K562 (cell line): ENCODE measurements around the gene RBSN. TPM values are rescaled to one million over a fixed set of nuclear protein-coding genes. Genes with fewer than 3 reads are reported as not detected.

ENCODE experiments used
- ARID2 ChIP-seq: fragments of 450-650 bp; IDR thresholded peaks from 2 replicates; pipeline ENCODE4 v1.6.1; 2017; ENCODE audit warnings: antibody characterized with exemption, mild to moderate bottlenecking
- ATF7 ChIP-seq: fragments of 450-650 bp; IDR thresholded peaks from 2 replicates; pipeline ENCODE4 v1.7.1; 2014; ENCODE audit warnings: mild to moderate bottlenecking, moderate library complexity
- BCOR ChIP-seq: fragments of 450-650 bp; IDR thresholded peaks from 2 replicates; pipeline ENCODE4 v1.6.1; 2016
- CBX1 ChIP-seq: sonication (generic); IDR thresholded peaks from 2 replicates; pipeline ENCODE4 v1.6.1; 2016; ENCODE audit warnings: antibody characterized with exemption, low read depth, mild to moderate bottlenecking
- FIP1L1 ChIP-seq: fragments of 200-400 bp; formaldehyde crosslinking; IDR thresholded peaks from 2 replicates; pipeline ENCODE4 v1.6.1; 2018; ENCODE audit warnings: mild to moderate bottlenecking, low read depth, low read length; ENCODE audit not compliant: poor library complexity, severe bottlenecking
- HDAC2 ChIP-seq: fragments of 450-650 bp; IDR thresholded peaks from 2 replicates; pipeline ENCODE4 v1.6.1; 2016; ENCODE audit warnings: mild to moderate bottlenecking
- HSF4 ChIP-seq: fragments of 250-450 bp; sonication (Bioruptor Pico); IDR thresholded peaks from 2 replicates; pipeline ENCODE4 v2.1.2; 2022; ENCODE audit warnings: mild to moderate bottlenecking, moderate library complexity, borderline replicate concordance
- KDM5B ChIP-seq: fragments of 200-600 bp; sonication (generic); IDR thresholded peaks from 2 replicates; pipeline ENCODE4 v1.6.1; 2012; ENCODE audit warnings: low read depth, mild to moderate bottlenecking, moderate library complexity, low read length, control low read depth, inconsistent platforms; ENCODE audit not compliant: insufficient replicate concordance
- KLF13 ChIP-seq: fragments of 450-650 bp; IDR thresholded peaks from 2 replicates; pipeline ENCODE4 v1.6.1; 2016; ENCODE audit warnings: missing genetic modification characterization, low read depth, mild to moderate bottlenecking, missing compliant biosample characterization, moderate library complexity, borderline replicate concordance
- LEF1 ChIP-seq: fragments of 450-650 bp; IDR thresholded peaks from 2 replicates; pipeline ENCODE4 v1.6.1; 2016; ENCODE audit warnings: mild to moderate bottlenecking
- NCOA4 ChIP-seq: fragments of 450-650 bp; IDR thresholded peaks from 2 replicates; pipeline ENCODE4 v1.6.1; 2018; ENCODE audit warnings: mild to moderate bottlenecking; ENCODE audit not compliant: partially characterized antibody
- NCOA6 ChIP-seq: fragments of 450-650 bp; IDR thresholded peaks from 2 replicates; pipeline ENCODE4 v1.6.1; 2017; ENCODE audit warnings: mild to moderate bottlenecking
- NCOR1 ChIP-seq: fragments of 450-650 bp; IDR thresholded peaks from 2 replicates; pipeline ENCODE4 v1.6.1; 2016; ENCODE audit warnings: mild to moderate bottlenecking, moderate library complexity
- SP2 ChIP-seq: IDR thresholded peaks from 2 replicates; pipeline ENCODE4 v1.6.1; 2011; ENCODE audit warnings: mild to moderate bottlenecking, low read depth, low read length, moderate library complexity; ENCODE audit not compliant: poor library complexity, severe bottlenecking; ENCODE audit errors: extremely low read depth
- ZKSCAN3 ChIP-seq: fragments of 250-450 bp; sonication (Bioruptor Pico); IDR thresholded peaks from 2 replicates; pipeline ENCODE4 v1.4.0; 2020
- ZNF3 ChIP-seq: fragments of 250-450 bp; sonication (Bioruptor Pico); IDR thresholded peaks from 2 replicates; pipeline ENCODE4 v1.5.0; 2021; ENCODE audit warnings: mild to moderate bottlenecking, moderate library complexity
- polyA plus RNA-seq, 8 experiments: library from polyadenylated mRNA; depleted of rRNA in 4 of 8; stranded (reverse) in 5 of 8; unstranded in 3 of 8; fragments of >200 nt; fragmentation: Nextera tagmentation in 2 of 8; fragmentation: Illumina TruSeq in 1 of 8; extraction: Ambion mirVana in 2 of 8; extraction: Trizol in 1 of 8; gene quantifications; 2 replicates each; pipeline versions ENCODE4 v1.2.1 to v1.2.3, GENCODE V29; 2011 to 2014; ENCODE audit warnings: inconsistent platforms in 1 of 8, missing spikeins in 1 of 8
- total RNA-seq, 7 experiments: library from RNA; depleted of rRNA in 6 of 7; stranded (reverse); fragments of >200 nt in 6 of 7; fragmentation: Illumina TruSeq in 2 of 7; extraction: Trizol in 2 of 7; gene quantifications; 2 replicates each; pipeline versions ENCODE4 v1.2.1 to v1.2.3, GENCODE V29; 2011 to 2021; ENCODE audit warnings: low replicate concordance in 1 of 7
- TF ChIP-seq, protein P1 (sequence below): IDR thresholded peaks from 3 replicates; pipeline ENCODE4 v1.6.1; 2011; ENCODE audit warnings: borderline replicate concordance, mild to moderate bottlenecking; ENCODE audit not compliant: insufficient read length, insufficient read depth
- TF ChIP-seq, protein P2 (sequence below): fragments of 450-650 bp; IDR thresholded peaks from 2 replicates; pipeline ENCODE4 v1.7.1; 2018; ENCODE audit warnings: mild to moderate bottlenecking, low read depth; ENCODE audit not compliant: partially characterized antibody
- TF ChIP-seq, protein P3 (sequence below): sonication (generic); formaldehyde crosslinking; IDR thresholded peaks from 2 replicates; pipeline ENCODE4 v1.8.1; 2022; ENCODE audit warnings: missing genetic modification reagents
- TF ChIP-seq, protein P4 (sequence below): fragments of 250-450 bp; sonication (Bioruptor Pico); IDR thresholded peaks from 2 replicates; pipeline ENCODE4 v1.8.0; 2022; ENCODE audit warnings: inconsistent platforms, mild to moderate bottlenecking, moderate library complexity, borderline replicate concordance
- TF ChIP-seq, protein P5 (sequence below): sonication (generic); formaldehyde crosslinking; IDR thresholded peaks from 2 replicates; pipeline ENCODE4 v1.9.0; 2022; ENCODE audit warnings: mild to moderate bottlenecking, missing genetic modification reagents

The RBSN gene
- total and polyA plus RNA-seq, 9 of the 15 experiments (the other 6 are each of a cell fraction or from before 2014, with no cell fraction given) = 2.9 to 19.6 (median 15.0) TPM

DNA sequence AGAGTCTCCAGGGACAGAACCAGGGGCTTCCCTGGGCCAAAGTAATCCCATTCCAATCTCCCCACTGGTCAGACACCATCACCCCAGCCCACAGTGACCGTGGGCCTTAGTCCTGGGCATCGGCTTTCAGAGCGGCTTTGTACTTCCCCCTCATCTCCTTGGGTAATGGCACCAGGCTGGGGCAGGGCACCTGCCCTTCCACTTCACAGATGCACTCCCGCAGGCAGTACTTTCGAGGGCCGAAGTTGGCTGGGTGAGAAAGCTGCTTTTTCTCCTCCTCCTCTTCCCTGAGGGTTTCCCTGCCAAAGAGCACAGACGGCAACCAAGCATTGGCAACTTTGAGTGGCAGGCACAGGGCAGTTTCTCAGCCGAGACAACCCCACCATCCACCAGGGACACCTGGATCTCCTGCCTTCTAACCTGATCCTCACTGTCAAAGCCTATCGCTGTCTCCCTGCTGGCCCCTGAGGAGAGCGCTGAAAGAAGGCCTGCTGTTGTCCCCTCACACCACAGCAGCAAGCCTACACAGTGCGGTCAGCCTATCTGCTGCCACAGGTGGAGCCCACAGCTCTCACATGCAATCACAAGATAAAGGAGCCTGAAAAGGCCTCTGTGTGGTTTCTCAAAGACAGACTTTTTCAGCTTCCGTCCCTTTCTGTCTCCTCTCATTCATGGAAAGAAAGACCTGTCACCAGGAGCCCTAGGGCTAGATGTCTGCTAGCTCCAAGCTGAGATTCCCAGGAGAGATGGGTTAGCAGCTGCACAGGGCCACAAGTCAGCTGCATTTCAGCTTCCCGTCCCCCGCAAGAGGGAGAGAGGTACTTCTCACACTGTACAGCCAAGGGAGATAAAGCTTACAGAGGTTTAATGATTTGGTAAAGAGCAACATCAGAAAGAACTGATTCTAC, 46.4 kb downstream of the RBSN start (continued):
- TF ChIP-seq, protein P1, sequence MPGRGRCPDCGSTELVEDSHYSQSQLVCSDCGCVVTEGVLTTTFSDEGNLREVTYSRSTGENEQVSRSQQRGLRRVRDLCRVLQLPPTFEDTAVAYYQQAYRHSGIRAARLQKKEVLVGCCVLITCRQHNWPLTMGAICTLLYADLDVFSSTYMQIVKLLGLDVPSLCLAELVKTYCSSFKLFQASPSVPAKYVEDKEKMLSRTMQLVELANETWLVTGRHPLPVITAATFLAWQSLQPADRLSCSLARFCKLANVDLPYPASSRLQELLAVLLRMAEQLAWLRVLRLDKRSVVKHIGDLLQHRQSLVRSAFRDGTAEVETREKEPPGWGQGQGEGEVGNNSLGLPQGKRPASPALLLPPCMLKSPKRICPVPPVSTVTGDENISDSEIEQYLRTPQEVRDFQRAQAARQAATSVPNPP = no peak
- TF ChIP-seq NCOR1 = peak; percentile 98
- TF ChIP-seq, protein P2, sequence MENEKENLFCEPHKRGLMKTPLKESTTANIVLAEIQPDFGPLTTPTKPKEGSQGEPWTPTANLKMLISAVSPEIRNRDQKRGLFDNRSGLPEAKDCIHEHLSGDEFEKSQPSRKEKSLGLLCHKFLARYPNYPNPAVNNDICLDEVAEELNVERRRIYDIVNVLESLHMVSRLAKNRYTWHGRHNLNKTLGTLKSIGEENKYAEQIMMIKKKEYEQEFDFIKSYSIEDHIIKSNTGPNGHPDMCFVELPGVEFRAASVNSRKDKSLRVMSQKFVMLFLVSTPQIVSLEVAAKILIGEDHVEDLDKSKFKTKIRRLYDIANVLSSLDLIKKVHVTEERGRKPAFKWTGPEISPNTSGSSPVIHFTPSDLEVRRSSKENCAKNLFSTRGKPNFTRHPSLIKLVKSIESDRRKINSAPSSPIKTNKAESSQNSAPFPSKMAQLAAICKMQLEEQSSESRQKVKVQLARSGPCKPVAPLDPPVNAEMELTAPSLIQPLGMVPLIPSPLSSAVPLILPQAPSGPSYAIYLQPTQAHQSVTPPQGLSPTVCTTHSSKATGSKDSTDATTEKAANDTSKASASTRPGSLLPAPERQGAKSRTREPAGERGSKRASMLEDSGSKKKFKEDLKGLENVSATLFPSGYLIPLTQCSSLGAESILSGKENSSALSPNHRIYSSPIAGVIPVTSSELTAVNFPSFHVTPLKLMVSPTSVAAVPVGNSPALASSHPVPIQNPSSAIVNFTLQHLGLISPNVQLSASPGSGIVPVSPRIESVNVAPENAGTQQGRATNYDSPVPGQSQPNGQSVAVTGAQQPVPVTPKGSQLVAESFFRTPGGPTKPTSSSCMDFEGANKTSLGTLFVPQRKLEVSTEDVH = no peak
- TF ChIP-seq HDAC2 = peak; percentile 91
- TF ChIP-seq, protein P3, sequence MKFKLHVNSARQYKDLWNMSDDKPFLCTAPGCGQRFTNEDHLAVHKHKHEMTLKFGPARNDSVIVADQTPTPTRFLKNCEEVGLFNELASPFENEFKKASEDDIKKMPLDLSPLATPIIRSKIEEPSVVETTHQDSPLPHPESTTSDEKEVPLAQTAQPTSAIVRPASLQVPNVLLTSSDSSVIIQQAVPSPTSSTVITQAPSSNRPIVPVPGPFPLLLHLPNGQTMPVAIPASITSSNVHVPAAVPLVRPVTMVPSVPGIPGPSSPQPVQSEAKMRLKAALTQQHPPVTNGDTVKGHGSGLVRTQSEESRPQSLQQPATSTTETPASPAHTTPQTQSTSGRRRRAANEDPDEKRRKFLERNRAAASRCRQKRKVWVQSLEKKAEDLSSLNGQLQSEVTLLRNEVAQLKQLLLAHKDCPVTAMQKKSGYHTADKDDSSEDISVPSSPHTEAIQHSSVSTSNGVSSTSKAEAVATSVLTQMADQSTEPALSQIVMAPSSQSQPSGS (CRISPR knock-in tag) = no peak
- TF ChIP-seq SP2 = peak; percentile 17
- no peak for TF ChIP-seq ZNF3
- TF ChIP-seq FIP1L1 = no peak
- TF ChIP-seq CBX1 = 0 out of 2 replicates have a peak, but pooled peaks have one; percentile 69
- TF ChIP-seq HSF4 (CRISPR knock-in tag) = no peak
- TF ChIP-seq KLF13 (tag) = no peak
- TF ChIP-seq, protein P4, sequence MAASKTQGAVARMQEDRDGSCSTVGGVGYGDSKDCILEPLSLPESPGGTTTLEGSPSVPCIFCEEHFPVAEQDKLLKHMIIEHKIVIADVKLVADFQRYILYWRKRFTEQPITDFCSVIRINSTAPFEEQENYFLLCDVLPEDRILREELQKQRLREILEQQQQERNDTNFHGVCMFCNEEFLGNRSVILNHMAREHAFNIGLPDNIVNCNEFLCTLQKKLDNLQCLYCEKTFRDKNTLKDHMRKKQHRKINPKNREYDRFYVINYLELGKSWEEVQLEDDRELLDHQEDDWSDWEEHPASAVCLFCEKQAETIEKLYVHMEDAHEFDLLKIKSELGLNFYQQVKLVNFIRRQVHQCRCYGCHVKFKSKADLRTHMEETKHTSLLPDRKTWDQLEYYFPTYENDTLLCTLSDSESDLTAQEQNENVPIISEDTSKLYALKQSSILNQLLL (CRISPR knock-in tag) = no peak
- no peak for TF ChIP-seq NCOA6
- peak; percentile 82 for TF ChIP-seq LEF1
- TF ChIP-seq ATF7 = peak; percentile 77; the same call in 1 of the 2 replicates
- TF ChIP-seq BCOR = peak; percentile 83
- TF ChIP-seq KDM5B = no peak
- no peak for TF ChIP-seq NCOA4
- no peak for TF ChIP-seq ARID2
- TF ChIP-seq ZKSCAN3 (CRISPR knock-in tag) = no peak
- TF ChIP-seq, protein P5, sequence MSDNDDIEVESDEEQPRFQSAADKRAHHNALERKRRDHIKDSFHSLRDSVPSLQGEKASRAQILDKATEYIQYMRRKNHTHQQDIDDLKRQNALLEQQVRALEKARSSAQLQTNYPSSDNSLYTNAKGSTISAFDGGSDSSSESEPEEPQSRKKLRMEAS (CRISPR knock-in tag) = peak; percentile 98
